HepG2 (cell line): Measurements from ENCODE around the gene MTSS2. TPM values are rescaled to one million over a fixed set of nuclear protein-coding genes. Genes with fewer than 3 reads are reported as not detected.

ENCODE experiments used
- BCL6 ChIP-seq: IDR thresholded peaks from 2 replicates; pipeline ENCODE4 v1.6.1; 2016; ENCODE audit warnings: missing genetic modification reagents, missing compliant biosample characterization
- DBP ChIP-seq: sonication (generic); formaldehyde crosslinking; IDR thresholded peaks from 2 replicates; pipeline ENCODE4 v1.4.0; 2020; ENCODE audit warnings: missing genetic modification reagents; ENCODE audit errors: not compliant biosample characterization
- E2F1 ChIP-seq: sonication (generic); formaldehyde crosslinking; IDR thresholded peaks from 2 replicates; pipeline ENCODE4 v1.5.0; 2020; ENCODE audit warnings: missing genetic modification reagents
- ETV6 ChIP-seq: sonication (generic); formaldehyde crosslinking; conservative IDR thresholded peaks from 2 replicates; pipeline ENCODE4 v1.4.0; 2020; ENCODE audit warnings: missing genetic modification reagents
- KDM4B ChIP-seq: sonication (generic); formaldehyde crosslinking; IDR thresholded peaks from 2 replicates; pipeline ENCODE4 v1.4.0; 2020; ENCODE audit warnings: missing genetic modification reagents
- MIER3 ChIP-seq: IDR thresholded peaks from 2 replicates; pipeline ENCODE4 v1.6.1; 2016; ENCODE audit warnings: missing compliant biosample characterization, borderline replicate concordance
- NR2F2 ChIP-seq: IDR thresholded peaks from 2 replicates; pipeline ENCODE4 v1.6.1; 2012; ENCODE audit warnings: low read depth, inconsistent platforms, borderline replicate concordance
- PHF21A ChIP-seq: sonication (generic); formaldehyde crosslinking; IDR thresholded peaks from 2 replicates; pipeline ENCODE4 v1.5.0; 2020; ENCODE audit warnings: mild to moderate bottlenecking, missing genetic modification reagents
- THRA ChIP-seq: sonication (generic); formaldehyde crosslinking; IDR thresholded peaks from 2 replicates; pipeline ENCODE4 v1.4.0; 2020; ENCODE audit warnings: missing genetic modification reagents, borderline replicate concordance
- ZBTB46 ChIP-seq: sonication (generic); formaldehyde crosslinking; IDR thresholded peaks from 2 replicates; pipeline ENCODE4 v1.4.0; 2020; ENCODE audit warnings: mild to moderate bottlenecking, missing genetic modification reagents, borderline replicate concordance
- ZFP62 ChIP-seq: sonication (generic); formaldehyde crosslinking; IDR thresholded peaks from 2 replicates; pipeline ENCODE4 v1.4.0; 2020; ENCODE audit warnings: missing genetic modification reagents
- ZNF264 ChIP-seq: sonication (generic); formaldehyde crosslinking; IDR thresholded peaks from 2 replicates; pipeline ENCODE4 v1.4.0; 2020; ENCODE audit warnings: missing genetic modification reagents
- ZNF329 ChIP-seq: sonication (generic); formaldehyde crosslinking; IDR thresholded peaks from 2 replicates; pipeline ENCODE4 v1.9.0; 2021; ENCODE audit warnings: low read depth, mild to moderate bottlenecking, missing genetic modification reagents
- ZNF460 ChIP-seq: sonication (generic); formaldehyde crosslinking; IDR thresholded peaks from 2 replicates; pipeline ENCODE4 v1.5.1; 2020; ENCODE audit warnings: missing genetic modification reagents, mild to moderate bottlenecking, borderline replicate concordance
- ZNF549 ChIP-seq: sonication (generic); formaldehyde crosslinking; IDR thresholded peaks from 2 replicates; pipeline ENCODE4 v1.5.0; 2020; ENCODE audit warnings: missing genetic modification reagents
- ZNF7 ChIP-seq: IDR thresholded peaks from 2 replicates; pipeline ENCODE4 v1.6.1; 2016; ENCODE audit warnings: missing biosample characterization, missing genetic modification reagents
- ZSCAN29 ChIP-seq: sonication (generic); formaldehyde crosslinking; conservative IDR thresholded peaks from 2 replicates; pipeline ENCODE4 v1.4.0; 2020; ENCODE audit warnings: mild to moderate bottlenecking, missing genetic modification reagents
- polyA plus RNA-seq, 8 experiments: library from polyadenylated mRNA; depleted of rRNA in 3 of 8; stranded (reverse) in 7 of 8; unstranded in 1 of 8; fragments of >200 nt; fragmentation: Illumina TruSeq in 4 of 8; extraction: Trizol in 4 of 8; gene quantifications; 2 replicates each; pipeline versions ENCODE4 v1.2.1 to v1.2.3, GENCODE V29; 2011 to 2016; ENCODE audit warnings: low read depth in 4 of 8, missing spikeins in 1 of 8, mixed read lengths in 1 of 8; ENCODE audit not compliant: insufficient read depth in 1 of 8
- total RNA-seq, 5 experiments: library from RNA; depleted of rRNA; stranded (reverse); fragments of >200 nt; fragmentation: Illumina TruSeq; extraction: Trizol; gene quantifications; 2 replicates each; pipeline ENCODE4 v1.2.3, GENCODE V29; 2016; ENCODE audit warnings: low read depth in 1 of 5
- TF ChIP-seq, protein P1 (sequence below): conservative IDR thresholded peaks from 2 replicates; pipeline ENCODE4 v1.6.1; 2018; ENCODE audit warnings: missing genetic modification reagents
- TF ChIP-seq, protein P2 (sequence below): sonication (generic); formaldehyde crosslinking; IDR thresholded peaks from 2 replicates; pipeline ENCODE4 v1.5.0; 2020; ENCODE audit warnings: mild to moderate bottlenecking, missing genetic modification reagents

MTSS2 gene
- total and polyA plus RNA-seq, 2 of the 13 experiments (the other 11 are each of a cell fraction or from before 2014, with no cell fraction given) = 132 to 242 TPM

DNA sequence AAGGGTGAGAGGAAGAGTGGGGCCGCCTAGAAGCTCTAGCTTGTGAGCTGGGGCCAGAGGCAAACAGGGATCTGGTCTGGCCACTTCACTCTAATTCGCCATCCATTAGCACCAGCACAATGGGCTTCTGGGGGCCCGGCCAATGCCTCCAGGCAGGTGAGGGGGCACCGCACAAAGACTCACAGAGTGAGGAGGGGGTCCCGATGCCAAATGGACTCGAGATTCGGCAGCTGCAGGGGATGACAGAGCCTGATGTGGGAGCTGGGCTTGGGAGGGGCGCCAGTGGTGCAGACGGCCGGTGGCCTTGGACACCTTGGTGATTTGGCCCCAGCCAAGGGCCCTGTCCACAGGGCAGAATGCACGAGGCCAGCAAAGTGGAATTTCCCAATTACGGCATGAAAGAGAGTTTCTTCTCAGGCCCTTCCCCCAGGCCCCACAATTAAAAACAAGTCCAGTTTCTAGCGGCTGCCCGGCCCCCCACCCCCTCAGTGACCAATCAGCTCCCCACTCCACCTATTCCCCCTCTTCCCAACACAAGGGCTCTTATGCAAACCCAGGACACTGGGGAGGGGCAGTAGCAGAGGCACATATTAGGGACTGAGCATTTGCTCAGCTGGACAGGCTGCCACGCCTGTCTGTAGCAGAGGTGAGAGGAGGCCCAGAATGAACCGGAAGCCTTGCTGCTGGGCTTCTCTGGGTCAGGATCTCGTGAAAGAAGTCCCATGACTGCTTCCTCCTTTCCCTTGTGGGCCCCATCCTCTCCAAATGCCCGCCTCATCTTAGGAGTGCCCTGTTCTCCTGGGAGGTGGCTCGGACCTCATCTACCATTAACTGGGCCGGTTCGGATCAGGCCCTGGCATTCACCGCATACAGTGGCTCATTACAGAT, 39.4 kb upstream of the MTSS2 start (continued):
- TF ChIP-seq, protein P1, sequence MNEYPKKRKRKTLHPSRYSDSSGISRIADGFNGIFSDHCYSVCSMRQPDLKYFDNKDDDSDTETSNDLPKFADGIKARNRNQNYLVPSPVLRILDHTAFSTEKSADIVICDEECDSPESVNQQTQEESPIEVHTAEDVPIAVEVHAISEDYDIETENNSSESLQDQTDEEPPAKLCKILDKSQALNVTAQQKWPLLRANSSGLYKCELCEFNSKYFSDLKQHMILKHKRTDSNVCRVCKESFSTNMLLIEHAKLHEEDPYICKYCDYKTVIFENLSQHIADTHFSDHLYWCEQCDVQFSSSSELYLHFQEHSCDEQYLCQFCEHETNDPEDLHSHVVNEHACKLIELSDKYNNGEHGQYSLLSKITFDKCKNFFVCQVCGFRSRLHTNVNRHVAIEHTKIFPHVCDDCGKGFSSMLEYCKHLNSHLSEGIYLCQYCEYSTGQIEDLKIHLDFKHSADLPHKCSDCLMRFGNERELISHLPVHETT (CRISPR knock-in tag) = peak; percentile 20
- TF ChIP-seq ZSCAN29 (CRISPR knock-in tag) (0 out of 2 replicates have a peak, but pooled peaks have one; percentile 53), PHF21A (CRISPR knock-in tag) (peak; percentile 100), ETV6 (CRISPR knock-in tag) (peak; percentile 74; the same call in 1 of the 2 replicates), ZNF460 (CRISPR knock-in tag) (no peak; the same call in 1 of the 2 replicates), ZNF549 (no peak), E2F1 (CRISPR knock-in tag) (no peak), ZNF7 (CRISPR knock-in tag) (0 out of 2 replicates have a peak, but pooled peaks have one; percentile 1), NR2F2 (peak; percentile 53), ZFP62 (no peak), THRA (CRISPR knock-in tag) (peak; percentile 93), MIER3 (CRISPR knock-in tag) (peak; percentile 48; the same call in 1 of the 2 replicates), ZNF264 (CRISPR knock-in tag) (peak; percentile 62), ZBTB46 (peak; percentile 27; the same call in 1 of the 2 replicates), ZNF329 (CRISPR knock-in tag) (peak; percentile 65; the same call in 1 of the 2 replicates), DBP (peak; percentile 85), BCL6 (peak; percentile 59), KDM4B (CRISPR knock-in tag) (peak; percentile 64)
- TF ChIP-seq, protein P2, sequence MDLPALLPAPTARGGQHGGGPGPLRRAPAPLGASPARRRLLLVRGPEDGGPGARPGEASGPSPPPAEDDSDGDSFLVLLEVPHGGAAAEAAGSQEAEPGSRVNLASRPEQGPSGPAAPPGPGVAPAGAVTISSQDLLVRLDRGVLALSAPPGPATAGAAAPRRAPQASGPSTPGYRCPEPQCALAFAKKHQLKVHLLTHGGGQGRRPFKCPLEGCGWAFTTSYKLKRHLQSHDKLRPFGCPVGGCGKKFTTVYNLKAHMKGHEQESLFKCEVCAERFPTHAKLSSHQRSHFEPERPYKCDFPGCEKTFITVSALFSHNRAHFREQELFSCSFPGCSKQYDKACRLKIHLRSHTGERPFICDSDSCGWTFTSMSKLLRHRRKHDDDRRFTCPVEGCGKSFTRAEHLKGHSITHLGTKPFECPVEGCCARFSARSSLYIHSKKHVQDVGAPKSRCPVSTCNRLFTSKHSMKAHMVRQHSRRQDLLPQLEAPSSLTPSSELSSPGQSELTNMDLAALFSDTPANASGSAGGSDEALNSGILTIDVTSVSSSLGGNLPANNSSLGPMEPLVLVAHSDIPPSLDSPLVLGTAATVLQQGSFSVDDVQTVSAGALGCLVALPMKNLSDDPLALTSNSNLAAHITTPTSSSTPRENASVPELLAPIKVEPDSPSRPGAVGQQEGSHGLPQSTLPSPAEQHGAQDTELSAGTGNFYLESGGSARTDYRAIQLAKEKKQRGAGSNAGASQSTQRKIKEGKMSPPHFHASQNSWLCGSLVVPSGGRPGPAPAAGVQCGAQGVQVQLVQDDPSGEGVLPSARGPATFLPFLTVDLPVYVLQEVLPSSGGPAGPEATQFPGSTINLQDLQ (CRISPR knock-in tag) = 0 out of 2 replicates have a peak, but pooled peaks have one; percentile 60
